ENCODE measurements around the gene OR52A5. TPM values are rescaled to one million over a fixed set of nuclear protein-coding genes. Genes with fewer than 3 reads are reported as not detected.
"Not testable (repeated sequence)": the region's sequence is repeated elsewhere in the genome, so short reads cannot be mapped to it uniquely, and the experiment has no call there.

OR52A5 gene
- total RNA-seq (not detected), polyA plus RNA-seq (not detected)

- H3K4me1 ChIP-seq (ENCODE audit: insufficient read depth) = no peaks in the 10 kb centered on the region
- WGBS = 83% methylated on average over 2 of the region's 2 CpGs
- DNase-seq (ENCODE audit: extremely low spot score) = no peak
Measured at GRCh38 chr11:5137996-5138395, at the start of gene OR52A5. Gene OR52A5, minus strand, starts transcription at chr11:5138356. Its CDS starts 5,714 bp downstream, at chr11:5132642.

GRCh38 chr11:5178046-5178837 is 40.1 kb upstream of the OR52A5 start:
- no peaks in the 10 kb centered on the region for H3K36me3 ChIP-seq (ENCODE audit: insufficient read depth)
- no peak overlapping the region for H3K27ac ChIP-seq (ENCODE audit: low read depth)
- no peaks in the 10 kb centered on the region for H3K4me1 ChIP-seq (ENCODE audit: insufficient read depth)
- no peak for DNase-seq (ENCODE audit: extremely low spot score)
- WGBS = 82% methylated on average over 10 of the region's 10 CpGs
- no peak overlapping the region for H3K4me3 ChIP-seq (ENCODE audit: low read depth, low read length)

More at GRCh38 chr11:5137996-5138395, at the start of gene OR52A5:
- Histone ChIP-seq H3K27ac (ENCODE audit: low read depth) (no peak within 1 kb of the TSS), H3K36me3 (ENCODE audit: insufficient read depth) (no peaks in the 10 kb centered on the region), H3K4me3 (ENCODE audit: low read depth, low read length) (no peak within 1 kb of the TSS)

- no peak overlapping the region for H3K27ac ChIP-seq (ENCODE audit: low read depth)
- H3K4me1 ChIP-seq (ENCODE audit: insufficient read depth) = no peaks in the 10 kb centered on the region
- DNase-seq (ENCODE audit: extremely low spot score) = no peak
- H3K36me3 ChIP-seq (ENCODE audit: insufficient read depth) = no peaks in the 10 kb centered on the region
- WGBS = 90% methylated on average over 7 of the region's 7 CpGs
- no peak overlapping the region for H3K4me3 ChIP-seq (ENCODE audit: low read depth, low read length)
Measured at GRCh38 chr11:5174934-5175333, 36.8 kb upstream of the OR52A5 start.

GRCh38 chr11:5171856-5172255 is 33.7 kb upstream of the OR52A5 start:
- Histone ChIP-seq H3K4me3 (ENCODE audit: low read depth, low read length) (no peak overlapping the region), H3K4me1 (ENCODE audit: insufficient read depth) (no peaks in the 10 kb centered on the region), H3K36me3 (ENCODE audit: insufficient read depth) (no peaks in the 10 kb centered on the region), H3K27ac (ENCODE audit: low read depth) (no peak overlapping the region)
- no peak for DNase-seq (ENCODE audit: extremely low spot score)
- WGBS = 56% methylated on average over 2 of the region's 2 CpGs

- H3K36me3 ChIP-seq (ENCODE audit: insufficient read depth); H3K27ac ChIP-seq (ENCODE audit: low read depth); DNase-seq (ENCODE audit: extremely low spot score); H3K4me3 ChIP-seq (ENCODE audit: low read depth, low read length); H3K4me1 ChIP-seq (ENCODE audit: insufficient read depth): not testable (repeated sequence)
Measured at GRCh38 chr11:5165898-5166297, 27.7 kb upstream of the OR52A5 start.

- H3K36me3 ChIP-seq (ENCODE audit: insufficient read depth); H3K4me1 ChIP-seq (ENCODE audit: insufficient read depth); H3K4me3 ChIP-seq (ENCODE audit: low read depth, low read length); H3K27ac ChIP-seq (ENCODE audit: low read depth); DNase-seq (ENCODE audit: extremely low spot score): not testable (repeated sequence)
- WGBS = 76% methylated on average over 6 of the region's 6 CpGs
Measured at GRCh38 chr11:5164807-5165206, 26.7 kb upstream of the OR52A5 start.

- WGBS = no CpG with 5 or more reads among the region's 1 CpG
- not testable (repeated sequence) for DNase-seq (ENCODE audit: extremely low spot score); H3K4me1 ChIP-seq (ENCODE audit: insufficient read depth)
Measured at GRCh38 chr11:5161045-5161444, 22.9 kb upstream of the OR52A5 start.

GRCh38 chr11:5160217-5160616 is 22.1 kb upstream of the OR52A5 start:
- WGBS = 77% methylated on average over 4 of the region's 4 CpGs
- H3K4me3 ChIP-seq (ENCODE audit: low read depth, low read length); H3K27ac ChIP-seq (ENCODE audit: low read depth); H3K36me3 ChIP-seq (ENCODE audit: insufficient read depth); DNase-seq (ENCODE audit: extremely low spot score); H3K4me1 ChIP-seq (ENCODE audit: insufficient read depth): not testable (repeated sequence)

More at GRCh38 chr11:5161045-5161444, 22.9 kb upstream of the OR52A5 start:
- not testable (repeated sequence) for H3K27ac ChIP-seq (ENCODE audit: low read depth); H3K36me3 ChIP-seq (ENCODE audit: insufficient read depth); H3K4me3 ChIP-seq (ENCODE audit: low read depth, low read length)

GRCh38 chr11:5159806-5160205 is 21.6 kb upstream of the OR52A5 start:
- Histone ChIP-seq H3K4me3 (ENCODE audit: low read depth, low read length) (no peak overlapping the region), H3K27ac (ENCODE audit: low read depth) (no peak overlapping the region), H3K4me1 (ENCODE audit: insufficient read depth) (no peaks in the 10 kb centered on the region), H3K36me3 (ENCODE audit: insufficient read depth) (no peaks in the 10 kb centered on the region)
- no peak for DNase-seq (ENCODE audit: extremely low spot score)

GRCh38 chr11:5154657-5155056 is 16.5 kb upstream of the OR52A5 start, which contains the start of gene OR52A1:
Gene OR52A1, minus strand, starts transcription at chr11:5154757. Its CDS starts 2,388 bp downstream, at chr11:5152369.
- Histone ChIP-seq H3K27ac (ENCODE audit: low read depth) (no peak within 1 kb of the TSS), H3K4me3 (ENCODE audit: low read depth, low read length) (no peak within 1 kb of the TSS), H3K4me1 (ENCODE audit: insufficient read depth) (no peaks in the 10 kb centered on the region), H3K36me3 (ENCODE audit: insufficient read depth) (no peaks in the 10 kb centered on the region)
- no peak for DNase-seq (ENCODE audit: extremely low spot score)
- 63% methylated on average over 3 of the region's 3 CpGs for WGBS

- no peaks in the 10 kb centered on the region for H3K36me3 ChIP-seq (ENCODE audit: insufficient read depth)
- DNase-seq (ENCODE audit: extremely low spot score) = no peak
- no peak overlapping the region for H3K4me3 ChIP-seq (ENCODE audit: low read depth, low read length)
- WGBS = 43% methylated on average over 3 of the region's 3 CpGs
- H3K4me1 ChIP-seq (ENCODE audit: insufficient read depth) = no peaks in the 10 kb centered on the region
- H3K27ac ChIP-seq (ENCODE audit: low read depth) = no peak overlapping the region
Measured at GRCh38 chr11:5153574-5154431, 15.6 kb upstream of the OR52A5 start.

- Histone ChIP-seq H3K27ac (ENCODE audit: low read depth) (no peak overlapping the region), H3K4me1 (ENCODE audit: insufficient read depth) (no peaks in the 10 kb centered on the region), H3K36me3 (ENCODE audit: insufficient read depth) (no peaks in the 10 kb centered on the region), H3K4me3 (ENCODE audit: low read depth, low read length) (no peak overlapping the region)
- no peak for DNase-seq (ENCODE audit: extremely low spot score)
- WGBS = 65% methylated on average over 3 of the region's 3 CpGs
Measured at GRCh38 chr11:5151713-5152153, 13.6 kb upstream of the OR52A5 start.

GRCh38 chr11:5144206-5144605 is 6.0 kb upstream of the OR52A5 start:
- H3K36me3 ChIP-seq (ENCODE audit: insufficient read depth); H3K4me1 ChIP-seq (ENCODE audit: insufficient read depth); H3K27ac ChIP-seq (ENCODE audit: low read depth); H3K4me3 ChIP-seq (ENCODE audit: low read depth, low read length); DNase-seq (ENCODE audit: extremely low spot score): not testable (repeated sequence)
- 94% methylated on average over 21 of the region's 21 CpGs for WGBS

- no peak for DNase-seq (ENCODE audit: extremely low spot score)
- WGBS = 20% methylated on average over 1 of the region's 1 CpG
Measured at GRCh38 chr11:5137014-5137413, 1.1 kb downstream of the OR52A5 start.

More at GRCh38 chr11:5137014-5137413, 1.1 kb downstream of the OR52A5 start:
- Histone ChIP-seq H3K4me3 (ENCODE audit: low read depth, low read length) (no peak overlapping the region), H3K36me3 (ENCODE audit: insufficient read depth) (no peaks in the 10 kb centered on the region), H3K27ac (ENCODE audit: low read depth) (no peak overlapping the region), H3K4me1 (ENCODE audit: insufficient read depth) (no peaks in the 10 kb centered on the region)

Measured in urinary bladder (tissue), 4 donors.